Measurements from ENCODE around the gene PSMC5. TPM values are rescaled to one million over a fixed set of nuclear protein-coding genes. Genes with fewer than 3 reads are reported as not detected.
A peak's percentile ranks its signal among the peaks of the same experiment; 100 is the strongest.

The PSMC5 gene
- total RNA-seq (2021; ENCODE audit: unreplicated experiment) (145 TPM), Bru-seq, nascent RNA (percentile 95 among the genes with signal in this experiment), BruChase-seq, experiment 1, labeled RNA remaining after a 2-hour chase (percentile 93 among the genes with signal in this experiment), BruChase-seq, experiment 2, labeled RNA remaining after a 6-hour chase (percentile 97 among the genes with signal in this experiment)
- polyA plus RNA-seq (2012; ENCODE audit: insufficient read length), result 223 TPM
- long read RNA-seq, transcript PSMC5-218 (2 exons, 576 nt), result minor isoform, 28 of 295 reads
- long read RNA-seq, transcript PSMC5-201 (12 exons, 1,579 nt), result major isoform, 210 of 295 reads
- long read RNA-seq, partial matches to known transcripts, result 29 of 295 reads
- long read RNA-seq, other reads (novel, unspliced or antisense), result 20 of 295 reads

GRCh38 chr17:63827002-63827800, at the start of gene PSMC5, which contains the start of gene FTSJ3:
Gene PSMC5 (plus strand): TSS chr17:63827431. CDS start chr17:63827491, 60 bp downstream.
Gene FTSJ3 (minus strand): TSS chr17:63827663. CDS start chr17:63826902, 761 bp downstream.
- H3K4me3 ChIP-seq (ENCODE audit: low read depth in 2 of 2, low read length in 2 of 2), result peak within 1 kb of the TSS; percentile 80 to 96
- H3K27ac ChIP-seq (ENCODE audit: low read length), result peak within 1 kb of the TSS; percentile 95
- ChIA-PET CTCF (interaction anchor here (0.6 kb wide), 1 partner anchor 422 kb away, joined by 3 read pairs; no protein-coding TSS in a partner anchor), POLR2A (interaction anchor here (1.0 kb wide), 1 partner anchor 53 kb away, joined by 5 read pairs; the partner anchor contains the start of genes CCDC47 and DDX42)
- BruUV-seq (replicated peaks), result no TSS peak
- in situ Hi-C loops (cut with HindIII; ENCODE audit: low pct_unique_long_range_greater_than_20kb, low sequenced_read_pairs), result no loop called here
- H3K4me1 ChIP-seq (ENCODE audit: control insufficient read depth, insufficient read depth, low read length), result peaks cover 15% of the 10 kb centered on the region
- H3K9me3 ChIP-seq (ENCODE audit: control insufficient read depth, insufficient read depth, low read depth, low read length), result no peaks in the 10 kb centered on the region
- peaks cover 52% of the 10 kb centered on the region for H3K36me3 ChIP-seq (ENCODE audit: control insufficient read depth, insufficient read depth, low read length)
- DNase-seq (ENCODE audit: low read depth, low spot score), result peak; percentile 75
- TF ChIP-seq REST (IDR thresholded peaks at IDR 0.05; ENCODE audit: insufficient read depth in 1 of 2, low read depth in 2 of 2, low read length in 1 of 2) (no peak), SIN3A (IDR thresholded peaks at IDR 0.05; ENCODE audit: borderline replicate concordance, insufficient read depth, low read depth, low read length) (peak; percentile 61; the same call in 1 of the 2 replicates), POLR2AphosphoS5 (IDR thresholded peaks at IDR 0.05; ENCODE audit: low read depth, low read length) (peak; percentile 58)
- intact Hi-C loops (cut with micrococcal nuclease; ENCODE audit: unreplicated experiment), result no loop called here
- no peaks in the 10 kb centered on the region for H3K27me3 ChIP-seq (ENCODE audit: control insufficient read depth, insufficient read depth, low read length)
- peak; percentile 95 for ATAC-seq

- Histone ChIP-seq H3K4me1 (ENCODE audit: control insufficient read depth, insufficient read depth, low read length) (peaks cover 14% of the 10 kb centered on the region), H3K9me3 (ENCODE audit: control insufficient read depth, insufficient read depth, low read depth, low read length) (no peaks in the 10 kb centered on the region), H3K27me3 (ENCODE audit: control insufficient read depth, insufficient read depth, low read length) (no peaks in the 10 kb centered on the region), H3K27ac (ENCODE audit: low read length) (no peak overlapping the region), H3K36me3 (ENCODE audit: control insufficient read depth, insufficient read depth, low read length) (peaks cover 12% of the 10 kb centered on the region), H3K4me3 (ENCODE audit: low read depth in 2 of 2, low read length in 2 of 2) (no peak overlapping the region)
- no TSS peak for BruUV-seq (replicated peaks)
- ATAC-seq (peak; percentile 62; the same call in 1 of the 2 replicates), DNase-seq (ENCODE audit: low read depth, low spot score) (no peak)
- ChIA-PET CTCF (no interaction called here), POLR2A (no interaction called here)
- in situ Hi-C loops (cut with HindIII; ENCODE audit: low pct_unique_long_range_greater_than_20kb, low sequenced_read_pairs) (no loop called here), intact Hi-C loops (cut with micrococcal nuclease; ENCODE audit: unreplicated experiment) (no loop called here)
- TF ChIP-seq CTCF (IDR thresholded peaks at IDR 0.05) (no peak), REST (IDR thresholded peaks at IDR 0.05; ENCODE audit: insufficient read depth in 1 of 2, low read depth in 2 of 2, low read length in 1 of 2) (no peak), TCF7L2 (IDR thresholded peaks at IDR 0.05; ENCODE audit: low read depth, low read length) (no peak), SIN3A (IDR thresholded peaks at IDR 0.05; ENCODE audit: borderline replicate concordance, insufficient read depth, low read depth, low read length) (no peak), POLR2AphosphoS5 (IDR thresholded peaks at IDR 0.05; ENCODE audit: low read depth, low read length) (no peak)
These were observed 46.7 kb upstream of the PSMC5 start for GRCh38 chr17:63780507-63780906.

All from Panc1 (cell line).